ENCODE results near the gene NR6A1. TPM values are rescaled to one million over a fixed set of nuclear protein-coding genes. Genes with fewer than 3 reads are reported as not detected.

NR6A1 gene
- total and polyA plus RNA-seq, 2 of the 8 experiments (the other 6 are each of a cell fraction or from before 2014, with no cell fraction given), result 93.2 to 237 TPM

GRCh38 chr9:124685217-124685616 is 85.9 kb downstream of the NR6A1 start:
- H2AK5ac ChIP-seq (ENCODE audit: low read depth, low read length), result no peak overlapping the region
- no peaks in the 10 kb centered on the region for H3K27me3 ChIP-seq (replicated peaks in 1 of 4; ENCODE audit: control insufficient read depth in 3 of 4, extremely low read depth in 1 of 4, insufficient read depth in 3 of 4, low read length in 3 of 4)
- H3K27ac ChIP-seq (ENCODE audit: low read depth, low read length), result no peak overlapping the region
- H3K9me3 ChIP-seq (ENCODE audit: insufficient read depth in 2 of 2, low read depth in 1 of 2, low read length in 1 of 2), result no peaks in the 10 kb centered on the region
- H3K4me1 ChIP-seq (replicated peaks in 1 of 4; ENCODE audit: control insufficient read depth in 3 of 4, insufficient read depth in 4 of 4, low read length in 3 of 4), result no peaks in the 10 kb centered on the region
- no peak overlapping the region for H2BK12ac ChIP-seq (ENCODE audit: low read depth, low read length)
- no peak overlapping the region for H4K91ac ChIP-seq (replicated peaks; ENCODE audit: insufficient read length, low read length)
- CTCF ChIA-PET (ENCODE audit: partially characterized antibody), result interaction anchor here (1.1 to 1.7 kb wide), 2 partner anchors 10 to 68 kb away, joined by 5 read pairs; no protein-coding TSS in a partner anchor
- no peak overlapping the region for H2BK120ac ChIP-seq (replicated peaks; ENCODE audit: low read depth, low read length)
- no peak overlapping the region for H3K56ac ChIP-seq (replicated peaks; ENCODE audit: insufficient read length, low read depth, low read length)
- no peak overlapping the region for H4K8ac ChIP-seq (ENCODE audit: extremely low read depth, insufficient read depth, low read length)
- FAIRE-seq (no peak), DNase-seq (ENCODE audit: low read depth in 1 of 2, low spot score in 2 of 2) (no peak)
- no peak overlapping the region for H3K4me3 ChIP-seq (ENCODE audit: extremely low read depth in 1 of 4, insufficient read depth in 2 of 4, low read depth in 3 of 4, low read length in 4 of 4)
- WGBS, 2 experiments (ENCODE audit: extremely low coverage in 1 of 2, insufficient coverage in 1 of 2, insufficient read length in 1 of 2, insufficient replicate concordance in 2 of 2, low coverage in 1 of 2, low lambda C conversion rate in 2 of 2, missing lambda C conversion rate in 1 of 2), result 94% methylated on average over 5 of the region's 5 CpGs; no CpG with 5 or more reads in 1 of the 2 experiments
- H2BK5ac ChIP-seq (ENCODE audit: low read depth, low read length), result no peak overlapping the region
- no peak overlapping the region for H3K4me2 ChIP-seq (ENCODE audit: insufficient read depth in 1 of 2, low read depth in 2 of 2, low read length in 2 of 2)
- H2BK15ac ChIP-seq (ENCODE audit: low read length), result no peak overlapping the region
- no peaks in the 10 kb centered on the region for H3K79me1 ChIP-seq (ENCODE audit: low read depth, low read length)
- H3K4ac ChIP-seq (replicated peaks; ENCODE audit: insufficient read length, low read depth, low read length), result no peak overlapping the region
- peaks cover 0 to 4% of the 10 kb centered on the region in 2 experiments for H4K20me1 ChIP-seq (replicated peaks in 1 of 2; ENCODE audit: control insufficient read depth in 1 of 2, insufficient read depth in 2 of 2, low read length in 2 of 2)
- no peaks in the 10 kb centered on the region for H3K23me2 ChIP-seq (ENCODE audit: low read depth, low read length)
- no peak overlapping the region for H3K18ac ChIP-seq (ENCODE audit: extremely low read depth, low read length)
- peaks cover 0 to 7% (median 0%) of the 10 kb centered on the region in 4 experiments; a peak in 4 of 8 replicates for H3K36me3 ChIP-seq (ENCODE audit: control insufficient read depth in 2 of 4, insufficient read depth in 4 of 4, low read length in 3 of 4)
- H3K79me2 ChIP-seq (ENCODE audit: control insufficient read depth in 1 of 2, insufficient read depth in 2 of 2, low read length in 2 of 2), result peaks cover 0 to 51% of the 10 kb centered on the region in 2 experiments; a peak in 2 of 4 replicates
- H3K23ac ChIP-seq (ENCODE audit: insufficient read length), result no peak overlapping the region
- no peak overlapping the region for H2BK20ac ChIP-seq (ENCODE audit: low read length)
- no peak overlapping the region for H3K14ac ChIP-seq (ENCODE audit: insufficient read length)
- H4K5ac ChIP-seq (ENCODE audit: insufficient read length, low read depth, low read length), result no peak overlapping the region
- no peak overlapping the region for H2AFZ ChIP-seq (ENCODE audit: low read length)
- no peak overlapping the region for H3K9ac ChIP-seq (replicated peaks in 1 of 4; ENCODE audit: extremely low read depth in 1 of 4, low read depth in 3 of 4, low read length in 3 of 4)
- POLR2A ChIA-PET (ENCODE audit: partially characterized antibody), result interaction anchor here (1.2 kb wide), 1 partner anchor 71 kb away, joined by 3 read pairs; no protein-coding TSS in a partner anchor
- TF ChIP-seq MAX (IDR thresholded peaks at IDR 0.05) (no peak), EGR1 (IDR thresholded peaks at IDR 0.05; ENCODE audit: borderline replicate concordance, low read depth, low read length) (no peak)

Measured in H1 (cell line).